Adipocyte (in vitro differentiated cells): Measurements from ENCODE around the gene NETO2.
"Not testable (repeated sequence)": the region's sequence is repeated elsewhere in the genome, so short reads cannot be mapped to it uniquely, and the experiment has no call there.

Experiments used
- DNase-seq: peaks from one replicate; pipeline ENCODE4 v3.0.0-alpha.2; 2015; ENCODE audit warnings: low read depth
- H3K27me3 ChIP-seq: replicated peaks from 2 replicates; pipeline ENCODE4 v1.7.0; 2013; ENCODE audit warnings: mild to moderate bottlenecking, low read length, moderate library complexity; ENCODE audit not compliant: control insufficient read depth, insufficient read depth
- H3K36me3 ChIP-seq: 2 replicates; pipeline ENCODE4 v1.7.0; 2013; ENCODE audit warnings: low read length, mild to moderate bottlenecking, moderate library complexity; ENCODE audit not compliant: control insufficient read depth, insufficient read depth, severe bottlenecking
- H3K4me1 ChIP-seq: 2 replicates; pipeline ENCODE4 v1.7.0; 2013; ENCODE audit warnings: mild to moderate bottlenecking, low read length, moderate library complexity; ENCODE audit not compliant: control insufficient read depth, insufficient read depth
- H3K4me3 ChIP-seq: 2 replicates; pipeline ENCODE4 v1.7.0; 2013; ENCODE audit warnings: mild to moderate bottlenecking, low read length, moderate library complexity
- H3K9ac ChIP-seq: 2 replicates; pipeline ENCODE4 v1.7.0; 2013; ENCODE audit warnings: mild to moderate bottlenecking, low read length, moderate library complexity
- H3K9me3 ChIP-seq: 2 replicates; pipeline ENCODE4 v1.7.0; 2013; ENCODE audit warnings: mild to moderate bottlenecking, low read length, moderate library complexity; ENCODE audit not compliant: control insufficient read depth

Gene NETO2

DNA sequence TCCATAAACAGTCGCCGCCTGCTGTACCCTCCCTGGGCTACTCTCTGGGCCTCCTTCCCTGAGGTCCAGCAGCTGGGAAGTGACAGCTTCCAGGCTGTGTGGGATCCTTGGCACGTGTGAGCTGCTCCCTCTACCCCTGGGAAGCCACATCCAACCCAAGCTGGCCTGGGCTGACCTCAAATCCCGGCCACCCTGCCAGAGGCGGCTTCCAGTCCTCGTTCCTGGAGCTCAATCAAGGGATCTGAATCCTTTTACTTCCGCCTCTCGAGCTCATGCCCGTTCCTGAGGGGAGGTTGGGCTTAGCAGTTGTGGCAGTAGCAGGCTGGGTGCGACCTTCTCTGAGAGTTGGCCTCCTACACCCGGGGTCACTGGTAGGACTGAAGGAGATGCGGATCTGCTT, 82.5 kb downstream of the NETO2 start:
- Histone ChIP-seq H3K4me1 (no peaks in the 10 kb centered on the region), H3K36me3 (no peaks in the 10 kb centered on the region), H3K27me3 (peaks cover 18% of the 10 kb centered on the region), H3K9ac (no peak overlapping the region), H3K4me3 (no peak overlapping the region), H3K9me3 (no peaks in the 10 kb centered on the region)
- DNase-seq: no peak

DNA sequence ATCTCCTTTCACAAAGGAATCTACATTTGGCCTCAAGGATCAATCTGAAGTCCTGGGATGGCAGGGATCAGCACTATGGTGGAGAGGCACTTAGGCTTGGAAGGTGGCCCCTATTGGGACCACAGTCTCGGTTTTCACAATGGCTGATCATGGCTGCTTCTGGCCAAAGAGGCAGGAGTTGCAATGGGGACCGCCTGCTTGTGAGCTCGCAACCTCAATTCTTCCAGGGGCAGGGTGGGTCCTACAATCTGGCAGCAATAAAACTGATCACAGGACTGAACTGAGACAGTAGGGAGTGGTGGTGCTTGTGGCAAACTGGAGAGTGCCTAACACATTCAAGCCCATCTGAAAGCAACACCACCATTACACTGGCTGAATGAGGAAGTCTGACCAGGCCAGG, 83.1 kb downstream of the NETO2 start:
- H3K27me3 ChIP-seq: peaks cover 18% of the 10 kb centered on the region
- H3K9ac ChIP-seq: no peak overlapping the region
- no peaks in the 10 kb centered on the region for H3K36me3 ChIP-seq
- no peak overlapping the region for H3K4me3 ChIP-seq
- DNase-seq: no peak
- no peaks in the 10 kb centered on the region for H3K4me1 ChIP-seq
- no peaks in the 10 kb centered on the region for H3K9me3 ChIP-seq

DNA sequence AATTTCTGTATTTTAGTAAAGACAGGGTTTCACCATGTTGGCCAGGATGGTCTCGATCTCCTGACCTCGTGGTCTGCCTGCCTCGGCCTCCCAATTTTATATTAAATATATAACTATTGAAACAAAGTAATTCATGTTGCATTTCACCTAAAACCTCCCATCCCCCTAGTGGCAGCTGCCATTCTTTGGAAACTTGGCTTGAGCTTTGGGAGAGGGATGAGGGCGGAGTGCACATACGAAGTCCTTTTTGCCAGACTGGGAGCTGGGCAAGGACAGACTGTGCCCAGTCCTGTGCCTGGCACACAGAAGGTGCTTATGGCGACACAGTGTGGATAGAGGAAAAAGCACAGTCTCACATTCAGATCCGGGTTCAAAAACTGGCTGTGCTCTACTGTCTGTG, 83.8 kb downstream of the NETO2 start:
- H3K9ac ChIP-seq: no peak overlapping the region
- no peaks in the 10 kb centered on the region for H3K36me3 ChIP-seq
- no peak overlapping the region for H3K4me3 ChIP-seq
- DNase-seq: no peak
- peaks cover 18% of the 10 kb centered on the region for H3K27me3 ChIP-seq
- no peaks in the 10 kb centered on the region for H3K9me3 ChIP-seq
- H3K4me1 ChIP-seq: no peaks in the 10 kb centered on the region

DNA sequence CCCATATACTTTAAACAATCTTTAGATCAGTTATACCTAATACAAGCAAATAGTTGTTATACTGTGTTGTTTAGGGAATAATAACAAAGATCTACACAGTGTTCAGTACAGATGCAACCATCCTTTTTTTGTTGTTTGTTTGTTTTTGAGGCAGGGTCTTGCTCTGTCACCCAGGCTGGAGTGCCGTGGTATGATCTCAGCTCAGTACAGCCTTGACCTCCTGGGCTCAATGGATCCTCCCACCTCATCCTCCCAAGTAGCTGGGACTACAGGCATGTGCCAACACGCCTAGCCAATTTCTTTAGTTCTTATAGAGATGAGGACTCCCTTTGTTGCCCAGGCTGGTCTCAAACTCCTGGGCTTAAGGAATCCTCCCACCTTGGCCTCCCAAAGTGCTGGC, 84.6 kb downstream of the NETO2 start:
- peaks cover 24% of the 10 kb centered on the region for H3K27me3 ChIP-seq
- not testable (repeated sequence) for H3K4me1 ChIP-seq, H3K4me3 ChIP-seq, H3K36me3 ChIP-seq, H3K9me3 ChIP-seq, DNase-seq, H3K9ac ChIP-seq

DNA sequence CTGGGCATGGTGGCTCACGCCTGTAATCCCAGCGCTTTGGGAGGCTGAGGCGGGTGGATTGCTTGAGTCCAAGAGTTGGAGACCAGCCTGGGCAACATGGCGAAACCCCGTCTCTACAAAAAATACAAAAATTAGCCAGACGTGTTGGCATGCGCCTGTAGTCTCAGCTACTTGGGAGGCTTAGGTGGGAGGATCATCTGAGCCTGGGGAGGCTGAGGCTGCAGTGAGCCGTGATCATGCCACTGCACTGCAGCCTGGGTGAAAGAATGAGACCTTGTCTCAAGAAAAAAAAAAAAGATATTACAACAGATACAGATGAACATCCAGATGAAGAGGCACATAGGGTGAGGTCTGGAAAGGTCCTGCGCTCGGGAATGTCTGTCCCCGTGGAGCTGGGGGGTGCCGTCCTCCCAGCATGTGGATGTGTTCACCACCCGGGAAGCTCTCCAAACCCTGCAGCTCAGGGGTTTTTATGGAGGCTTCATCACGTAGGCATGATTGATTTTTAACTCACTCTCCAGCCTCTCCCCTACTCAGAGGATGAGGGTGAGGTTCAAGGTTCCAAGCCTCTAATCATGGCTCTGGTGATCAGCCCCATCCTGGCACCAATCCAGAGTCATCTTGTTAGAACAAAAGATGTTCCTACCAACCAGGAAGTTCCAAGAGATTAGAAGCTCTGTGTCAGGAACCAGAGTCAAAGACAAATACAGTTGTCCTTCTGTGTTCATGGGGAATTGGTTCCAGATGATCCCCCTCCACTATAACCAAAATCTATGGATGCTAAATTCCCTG, 85.3 kb downstream of the NETO2 start:
- no peaks in the 10 kb centered on the region for H3K4me1 ChIP-seq

DNA sequence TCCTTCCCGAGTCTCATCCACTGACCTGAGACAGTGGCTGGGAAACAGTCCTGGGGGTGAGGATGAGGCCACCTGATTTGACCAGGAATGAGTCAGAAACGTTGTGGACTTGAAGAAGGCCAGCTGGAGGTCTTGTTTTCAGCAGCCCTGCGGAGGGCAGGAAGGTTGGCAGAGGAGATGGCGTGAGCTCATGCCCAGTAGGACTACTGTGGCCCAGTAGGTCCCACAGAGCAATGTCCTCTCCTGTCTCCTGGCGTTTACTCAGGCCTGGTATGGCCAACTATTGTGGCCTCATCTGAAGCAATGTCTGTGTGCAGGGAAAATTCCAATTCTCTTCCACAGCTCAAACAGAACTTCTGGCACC, 86.1 kb downstream of the NETO2 start:
- Histone ChIP-seq H3K4me1 (no peaks in the 10 kb centered on the region), H3K36me3 (no peaks in the 10 kb centered on the region), H3K9ac (no peak overlapping the region), H3K9me3 (no peaks in the 10 kb centered on the region), H3K27me3 (peaks cover 24% of the 10 kb centered on the region), H3K4me3 (no peak overlapping the region)
- no peak for DNase-seq

More for the DNA sequence above, 85.3 kb downstream of the NETO2 start:
- DNase-seq: no peak
- Histone ChIP-seq H3K36me3 (no peaks in the 10 kb centered on the region), H3K9me3 (no peaks in the 10 kb centered on the region), H3K4me3 (no peak overlapping the region), H3K9ac (no peak overlapping the region), H3K27me3 (peaks cover 24% of the 10 kb centered on the region)

DNA sequence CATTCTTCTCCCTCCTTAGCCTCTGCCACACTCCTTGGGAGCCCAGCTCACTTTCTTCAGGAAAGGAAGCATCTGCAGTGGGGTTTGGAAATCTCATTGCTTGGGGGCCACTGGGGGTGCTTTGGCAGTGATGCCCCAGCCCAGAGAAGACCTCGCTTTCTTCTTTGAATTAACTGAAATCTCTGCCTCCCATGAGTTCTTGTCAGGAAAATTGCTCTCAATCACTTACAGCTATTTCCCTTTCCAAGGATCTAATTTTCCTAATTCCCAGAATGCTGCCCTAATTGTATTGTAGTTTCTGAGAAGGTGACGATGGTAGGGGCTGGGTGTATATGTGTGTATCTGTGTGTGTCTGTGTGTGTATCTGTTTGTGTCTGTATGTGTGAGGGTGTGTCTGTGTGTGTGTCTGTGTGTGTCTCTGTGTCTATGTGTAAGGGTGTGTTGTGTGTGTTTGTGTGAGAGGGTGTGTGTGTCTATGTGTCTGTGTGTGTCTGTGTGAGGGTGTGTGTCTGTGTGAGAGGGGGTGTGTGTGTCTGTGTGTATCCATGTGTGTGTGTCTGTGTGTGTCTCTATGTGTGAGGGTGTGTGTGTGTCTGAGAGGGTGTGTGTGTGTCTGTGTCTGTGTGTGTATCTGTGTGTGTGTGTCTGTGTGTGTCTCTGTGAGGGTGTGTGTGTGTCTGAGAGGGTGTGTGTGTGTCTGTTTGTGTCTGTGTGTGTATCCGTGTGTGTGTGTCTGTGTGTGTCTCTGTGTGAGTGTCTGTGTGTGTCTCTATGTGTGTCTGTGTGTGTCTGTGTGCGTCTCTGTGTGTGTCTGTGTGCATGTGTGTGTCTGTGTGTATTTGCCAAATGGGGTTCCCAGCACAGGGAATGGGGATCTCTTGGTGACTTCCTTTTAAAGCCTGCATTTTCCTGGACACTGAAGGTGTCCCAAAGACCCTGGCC, 86.8 kb downstream of the NETO2 start:
- H3K36me3 ChIP-seq: no peaks in the 10 kb centered on the region
- DNase-seq: no peak
- H3K9me3 ChIP-seq: no peaks in the 10 kb centered on the region
- peaks cover 18% of the 10 kb centered on the region for H3K27me3 ChIP-seq
- H3K4me1 ChIP-seq: no peaks in the 10 kb centered on the region
- no peak overlapping the region for H3K4me3 ChIP-seq
- H3K9ac ChIP-seq: no peak overlapping the region

DNA sequence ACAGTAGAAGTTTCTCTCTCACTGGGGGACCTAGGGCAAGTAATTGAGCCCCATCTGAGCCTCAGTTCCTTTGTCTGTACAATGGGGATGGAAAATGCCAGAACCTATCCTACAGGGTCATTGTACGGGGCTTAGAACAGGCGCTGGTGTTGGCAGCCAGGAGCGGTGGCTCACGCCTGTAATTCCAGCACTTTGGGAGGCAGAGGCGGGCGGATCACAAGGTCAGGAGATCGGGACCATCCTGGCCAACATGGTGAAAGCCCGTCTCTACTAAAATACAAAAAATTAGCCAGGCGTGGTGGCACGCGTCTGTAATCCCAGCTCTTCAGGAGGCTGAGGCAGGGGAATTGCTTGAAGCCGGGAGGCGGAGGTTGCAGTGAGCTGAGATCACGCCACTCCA, 87.7 kb downstream of the NETO2 start:
- peaks cover 14% of the 10 kb centered on the region for H3K27me3 ChIP-seq
- DNase-seq, H3K36me3 ChIP-seq, H3K9ac ChIP-seq, H3K4me1 ChIP-seq, H3K9me3 ChIP-seq, H3K4me3 ChIP-seq: not testable (repeated sequence)

DNA sequence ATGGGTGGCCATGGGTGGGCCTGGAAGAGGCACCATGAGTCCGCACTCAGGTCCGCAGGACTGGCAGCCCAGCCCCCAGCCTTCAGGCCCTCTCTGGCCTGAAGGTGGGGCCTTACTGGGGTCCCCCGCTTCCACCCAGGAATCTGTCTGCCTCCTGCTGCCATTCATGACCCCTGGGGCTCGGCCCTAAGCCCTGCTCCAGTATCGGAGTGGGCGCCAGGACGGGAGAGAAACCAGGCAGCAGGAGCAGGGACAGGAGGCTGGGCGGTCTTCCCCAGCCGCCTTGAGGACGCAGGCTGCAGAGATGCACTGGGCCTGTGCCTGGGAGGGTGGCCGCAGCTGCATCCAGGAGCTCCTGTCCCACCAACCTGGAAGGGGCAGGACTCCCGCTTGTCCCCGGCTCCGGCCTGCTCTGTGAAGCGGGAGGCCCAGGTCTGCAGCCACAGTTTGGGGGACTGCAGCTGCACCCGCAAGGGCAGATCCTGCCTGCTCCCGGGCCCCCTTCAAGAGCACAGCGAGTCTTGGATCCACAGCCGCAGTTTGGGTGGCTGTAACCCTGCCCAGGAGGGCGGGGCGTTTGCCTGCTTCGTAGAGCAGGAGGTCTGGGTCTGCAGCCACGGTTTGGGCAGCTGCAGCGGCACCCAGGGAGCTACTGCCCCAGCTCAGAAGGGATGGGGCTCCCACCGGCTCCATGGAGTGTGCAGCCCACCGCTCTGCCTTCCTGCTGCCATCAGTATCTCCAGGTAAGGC, 88.4 kb downstream of the NETO2 start:
- H3K9ac ChIP-seq: no peak overlapping the region
- no peaks in the 10 kb centered on the region for H3K4me1 ChIP-seq
- DNase-seq: no peak
- H3K4me3 ChIP-seq: no peak overlapping the region
- H3K36me3 ChIP-seq: no peaks in the 10 kb centered on the region
- peaks cover 12% of the 10 kb centered on the region for H3K27me3 ChIP-seq
- no peaks in the 10 kb centered on the region for H3K9me3 ChIP-seq

DNA sequence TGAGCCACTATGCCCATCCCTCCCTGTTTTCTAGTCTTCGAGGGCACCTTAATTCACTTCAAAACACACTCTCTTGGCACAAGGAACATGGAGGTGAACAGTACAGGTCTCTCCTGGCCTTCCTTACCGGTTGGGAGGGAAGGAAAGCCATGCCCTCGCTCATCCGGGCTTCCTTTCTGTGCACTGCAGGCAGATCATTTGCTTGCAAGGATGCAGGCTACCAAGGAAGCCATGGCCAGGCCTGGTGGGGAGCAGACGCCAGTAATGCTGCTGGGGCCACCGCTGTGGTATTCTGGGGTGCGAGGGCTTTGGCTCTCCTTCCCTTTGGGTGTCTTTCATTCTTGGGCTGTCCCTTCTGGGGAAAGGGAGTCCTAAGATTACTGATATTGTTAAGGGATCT, 89.4 kb downstream of the NETO2 start:
- no peaks in the 10 kb centered on the region for H3K9me3 ChIP-seq
- H3K36me3 ChIP-seq: no peaks in the 10 kb centered on the region
- H3K27me3 ChIP-seq: peaks cover 11% of the 10 kb centered on the region
- no peak overlapping the region for H3K9ac ChIP-seq
- no peak for DNase-seq
- no peaks in the 10 kb centered on the region for H3K4me1 ChIP-seq
- H3K4me3 ChIP-seq: no peak overlapping the region

DNA sequence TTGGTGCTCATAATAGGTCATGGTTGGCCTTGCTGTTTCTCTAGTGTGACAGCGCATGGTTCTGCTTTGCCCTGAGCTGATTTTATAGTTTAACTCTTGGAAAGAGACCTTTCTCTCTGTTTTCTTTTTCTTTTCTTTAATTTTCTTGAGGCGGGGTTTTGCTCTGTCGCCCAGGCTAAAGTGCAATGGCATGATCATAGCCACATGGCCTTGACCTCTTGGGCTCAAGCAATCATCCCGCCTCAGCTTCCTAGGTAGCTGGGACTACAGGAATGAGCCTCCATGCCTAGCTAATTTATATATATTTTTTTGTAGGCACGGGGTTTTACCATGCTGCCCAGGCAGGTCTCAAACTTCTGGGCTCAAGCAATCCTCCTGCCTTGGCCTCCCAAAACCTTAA, 89.8 kb downstream of the NETO2 start:
- H3K9ac ChIP-seq: no peak overlapping the region
- H3K4me3 ChIP-seq: no peak overlapping the region
- no peaks in the 10 kb centered on the region for H3K9me3 ChIP-seq

More for the DNA sequence above, 89.8 kb downstream of the NETO2 start:
- Histone ChIP-seq H3K27me3 (peaks cover 15% of the 10 kb centered on the region), H3K36me3 (no peaks in the 10 kb centered on the region), H3K4me1 (no peaks in the 10 kb centered on the region)
- DNase-seq: no peak
